Activated T-cell treated with anti-CD3 and anti-CD28 coated beads for 48 hours (primary cell): ENCODE results near the gene CFAP157.

Experiments used
- DNase-seq: peaks from one replicate; pipeline ENCODE4 v3.0.0-alpha.2; 2020; ENCODE audit warnings: low read depth

The CFAP157 gene

GRCh38 chr9:127762111-127762676 lies 55.4 kb downstream of the CFAP157 start:
- DNase-seq, result no peak

GRCh38 chr9:127763918-127764384 lies 57.2 kb downstream of the CFAP157 start:
- DNase-seq, result no peak

GRCh38 chr9:127765418-127765817 lies 58.6 kb downstream of the CFAP157 start:
- DNase-seq, result no peak
